Stimulated activated CD8-positive, alpha-beta memory T cell treated with anti-CD3 and anti-CD28 coated beads, Interleukin-2, amount 100 ng/mL, for 48 hours (primary cell): ENCODE data around the gene GNL2.
"Not testable (repeated sequence)": the region's sequence is repeated elsewhere in the genome, so short reads cannot be mapped to it uniquely, and the experiment has no call there.

ENCODE experiments used
- DNase-seq, 2 donors: peaks; one replicate each; pipeline ENCODE4 v3.0.0-alpha.2; 2020; ENCODE audit warnings: low read depth in 2 of 2

GNL2 gene

DNA sequence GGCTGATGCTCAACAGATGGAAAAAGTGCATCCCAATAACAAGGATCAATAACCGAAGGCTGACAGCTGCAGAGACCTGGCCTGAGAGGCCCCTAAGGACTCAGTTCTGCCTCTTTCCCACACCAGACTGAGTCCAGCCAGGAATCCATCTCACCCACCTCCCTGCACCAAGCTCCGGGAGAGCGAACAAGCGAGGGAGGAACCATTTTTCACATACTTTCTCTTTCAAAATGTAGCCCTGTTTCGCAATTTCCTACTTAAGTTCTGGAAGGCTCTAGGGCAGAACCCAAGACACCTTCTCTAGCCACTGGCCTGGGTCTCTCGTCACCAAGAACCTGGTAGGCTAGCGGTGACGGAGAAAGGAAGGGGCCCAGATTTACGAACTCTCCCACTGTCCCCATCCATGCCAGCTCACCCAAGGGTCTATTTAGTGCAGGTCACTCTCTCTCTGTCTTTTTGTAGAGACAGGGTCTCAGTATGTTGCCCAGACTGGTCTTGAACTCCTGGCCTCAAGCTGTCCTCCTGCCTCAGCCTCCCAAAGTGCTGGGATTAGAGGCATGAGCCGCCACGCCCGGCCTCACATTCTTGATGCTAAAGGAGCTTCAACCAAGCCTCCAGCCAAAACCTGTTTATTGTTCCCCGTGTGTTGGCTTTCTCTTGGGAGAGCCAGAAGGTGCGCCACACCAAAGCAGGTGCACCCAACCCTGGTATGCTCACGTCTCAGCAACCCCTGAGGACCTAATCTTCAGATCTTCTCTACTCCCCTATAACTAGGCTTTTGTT is 10.9 kb upstream of the GNL2 start:
- DNase-seq, result no peak

DNA sequence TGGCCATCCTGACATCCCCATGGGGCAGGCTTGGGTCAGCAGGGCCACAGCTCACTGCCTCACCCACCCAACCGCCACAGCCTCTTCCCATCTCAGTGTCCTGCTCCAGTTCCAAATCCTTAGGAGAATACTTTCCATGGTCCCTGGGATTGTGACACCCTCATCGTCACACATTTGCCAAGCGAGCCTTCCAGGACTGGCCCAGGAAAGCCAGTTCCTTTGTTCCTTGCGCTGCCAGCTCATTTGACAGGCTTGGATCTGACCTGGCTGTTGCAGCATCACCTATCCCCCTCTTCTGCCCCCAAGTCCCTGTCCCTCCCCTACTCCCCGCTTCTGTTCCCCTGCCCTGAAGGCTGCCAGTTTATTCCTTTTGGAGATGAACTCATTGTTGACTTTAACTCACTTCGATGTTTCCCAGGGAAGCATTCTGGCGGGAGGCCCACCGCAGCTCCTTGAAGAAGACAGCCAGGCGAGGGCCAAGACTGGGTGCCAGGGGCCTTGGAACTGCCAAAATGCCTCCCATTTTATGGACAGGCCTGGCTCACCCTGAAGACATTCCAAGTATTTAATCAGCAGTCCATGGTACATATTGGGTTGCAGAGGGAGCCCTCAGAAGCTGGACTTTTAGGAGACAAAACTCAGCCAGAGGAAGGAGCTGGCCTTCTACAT is 10.2 kb upstream of the GNL2 start:
- DNase-seq, result no peak

DNA sequence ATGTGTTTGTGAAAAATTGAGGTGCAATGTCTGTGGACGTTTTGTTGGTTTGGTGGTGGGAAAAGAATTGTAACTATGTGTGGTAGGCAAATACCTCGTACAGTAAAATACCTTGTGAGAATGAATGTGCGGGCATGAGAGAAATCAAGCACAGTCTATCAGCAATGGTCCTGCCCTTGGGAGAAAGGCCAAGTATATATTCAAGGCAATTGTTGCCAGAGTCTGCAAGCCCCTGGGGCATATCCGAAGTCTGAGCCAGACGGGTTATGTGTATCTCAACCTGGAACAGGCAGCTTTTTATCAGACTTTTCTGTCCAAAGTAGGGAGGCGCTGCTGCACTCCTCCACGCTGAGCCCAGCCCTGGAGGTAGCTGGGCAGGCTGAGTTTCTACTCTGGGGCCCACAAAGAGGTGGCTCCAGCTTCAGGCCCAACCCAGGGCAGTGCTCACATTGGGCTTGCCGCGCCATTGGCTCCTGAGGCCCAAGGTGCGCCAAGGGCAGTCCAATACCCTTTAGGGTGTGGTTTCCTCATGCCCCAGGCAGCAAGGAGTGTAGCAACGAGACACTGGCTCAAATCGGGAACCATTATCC is 9.4 kb upstream of the GNL2 start:
- DNase-seq, result no peak

DNA sequence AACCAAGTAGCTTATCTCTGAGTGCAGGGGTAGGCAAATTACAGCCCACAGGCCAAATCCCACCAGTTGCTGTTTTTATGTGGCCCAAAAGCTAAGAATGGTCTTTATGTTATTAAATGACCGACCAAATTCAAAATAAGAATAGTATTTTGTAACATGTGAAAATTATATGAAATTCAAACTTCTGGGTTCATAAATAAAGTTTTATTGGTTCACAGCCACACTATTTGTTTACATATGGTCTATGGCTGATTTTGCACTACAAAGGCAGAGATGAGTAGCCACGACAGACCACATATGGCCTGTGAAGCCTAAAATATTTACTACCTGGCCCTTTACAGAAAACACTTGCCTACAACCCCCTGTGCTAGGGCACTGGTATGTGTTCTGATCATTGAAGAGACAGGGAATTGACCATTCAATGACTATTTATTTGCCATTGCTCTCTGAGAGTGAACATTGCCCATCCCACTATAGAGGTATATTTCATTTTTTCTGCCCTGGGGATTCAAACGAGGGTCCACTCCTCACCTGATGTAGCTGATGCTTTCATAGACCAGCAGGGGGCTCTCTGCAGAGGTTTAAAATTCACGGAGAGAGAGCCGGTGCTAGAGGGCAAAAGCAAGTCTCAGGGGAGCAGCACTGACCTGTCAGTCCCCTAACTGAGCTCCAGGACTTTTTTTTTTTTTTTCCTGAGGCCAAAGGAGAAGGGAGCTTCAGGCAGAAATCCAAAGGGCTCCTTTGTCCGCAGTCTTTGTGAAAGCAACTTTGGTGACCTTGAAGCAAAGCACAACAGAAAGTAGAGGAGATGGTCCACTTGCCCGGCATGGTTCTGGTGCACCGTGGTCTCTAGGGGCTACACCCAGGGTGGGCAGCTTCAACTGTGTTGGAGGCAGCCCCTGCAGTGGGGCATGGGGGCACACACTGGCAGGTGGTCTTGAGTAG is 7.3 kb upstream of the GNL2 start:
- DNase-seq, result peak in 1 of 2 donors; percentile 3

DNA sequence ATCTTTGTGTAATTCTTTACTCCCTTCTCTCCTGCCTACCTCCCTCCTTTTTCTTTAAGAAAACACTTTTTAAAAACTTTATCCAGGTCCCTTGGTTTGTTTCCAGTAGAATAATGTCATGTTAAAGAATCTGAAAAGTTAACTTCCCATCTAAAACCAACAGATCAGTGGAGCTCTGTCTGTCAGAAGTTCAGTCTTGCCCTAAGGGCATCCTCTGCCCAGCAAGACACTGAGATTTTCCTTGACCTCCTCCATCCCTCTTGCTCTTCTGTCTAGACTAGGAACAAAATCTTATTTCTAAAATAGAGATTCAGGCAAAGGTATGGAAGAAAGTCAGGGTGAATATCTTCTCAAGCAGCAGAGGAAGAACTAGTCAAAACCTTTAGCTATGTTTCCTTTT is 5.7 kb upstream of the GNL2 start:
- DNase-seq, result no peak

DNA sequence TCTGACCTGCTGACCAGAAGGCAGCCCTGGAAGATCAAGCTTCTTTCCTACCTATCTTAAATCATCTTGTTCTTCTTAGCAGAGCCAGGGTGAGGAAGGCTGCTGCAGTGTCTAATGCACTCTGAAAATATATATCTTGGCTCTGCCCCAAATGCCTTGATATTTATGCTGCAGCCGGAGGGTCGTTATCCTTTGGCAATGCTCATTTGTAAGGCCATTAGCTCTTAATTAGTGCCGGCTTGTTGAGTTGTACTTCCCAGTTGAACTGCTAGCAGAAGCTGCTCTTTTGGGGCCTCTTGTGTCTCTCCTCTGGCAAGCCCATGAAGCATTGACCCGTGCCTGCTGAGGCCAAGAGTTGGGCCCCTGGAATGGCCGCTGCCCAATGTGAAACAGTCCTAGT is 4.2 kb upstream of the GNL2 start:
- no peak for DNase-seq

DNA sequence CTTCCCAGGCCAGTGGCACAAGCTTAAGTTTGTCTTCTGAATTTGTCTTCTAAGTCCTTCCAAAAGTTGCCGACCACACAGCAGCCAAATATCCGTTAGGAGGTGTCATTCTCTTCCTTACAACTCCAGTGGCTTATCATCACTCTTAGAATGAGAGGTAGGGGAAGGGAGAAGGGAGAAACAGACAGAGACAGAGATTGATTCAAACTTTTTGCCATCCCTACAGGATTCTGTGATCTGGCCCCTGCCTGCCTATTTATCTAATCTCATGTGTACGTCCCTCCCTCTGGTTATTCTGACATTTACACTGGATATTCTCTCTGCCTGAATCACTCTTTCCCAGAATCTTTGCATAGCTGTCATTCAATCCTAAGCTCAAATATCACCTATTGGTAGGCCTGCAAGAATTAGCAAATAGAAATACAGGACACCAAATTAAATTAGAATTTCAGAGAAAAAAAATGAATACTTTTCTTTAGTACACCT is 488 bp upstream of the GNL2 start:
- DNase-seq, result no peak

DNA sequence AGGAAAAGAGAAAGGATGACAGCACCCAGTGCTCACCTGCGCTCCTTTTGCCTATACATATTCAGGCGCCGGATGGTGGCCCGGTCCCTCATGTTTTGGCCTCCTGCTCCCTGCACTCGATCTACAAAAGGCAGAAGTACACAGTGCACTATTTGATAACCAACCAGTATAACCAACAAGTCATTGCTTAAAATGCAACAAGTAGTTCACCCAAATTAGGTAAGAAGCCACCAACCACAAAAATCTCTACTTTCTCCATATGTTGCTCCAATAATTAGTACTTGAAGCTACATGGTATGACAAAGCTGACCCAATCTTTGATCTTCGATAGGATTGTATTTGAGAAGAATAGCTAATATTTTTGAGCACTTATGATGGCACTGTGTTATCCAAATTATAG is 2.0 kb downstream of the GNL2 start:
- no peak for DNase-seq

DNA sequence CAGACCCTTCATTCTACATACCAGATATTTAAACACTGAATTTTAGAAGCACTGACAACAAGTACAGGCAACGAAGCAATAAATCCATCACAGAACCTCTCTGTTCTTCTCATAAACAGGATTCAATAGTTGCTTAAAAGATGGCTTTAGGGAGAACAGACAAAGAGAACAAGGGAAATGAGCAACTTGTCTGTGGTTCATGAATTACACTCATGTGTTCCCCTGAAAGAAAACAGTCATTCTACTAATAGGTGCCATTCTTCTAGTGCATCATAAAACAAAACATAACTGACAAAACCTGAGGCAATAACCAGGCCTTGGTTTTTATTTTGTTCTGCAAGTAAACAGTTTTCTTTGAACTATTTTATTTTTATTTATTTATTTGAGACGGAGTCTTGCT is 6.8 kb downstream of the GNL2 start:
- no peak for DNase-seq

DNA sequence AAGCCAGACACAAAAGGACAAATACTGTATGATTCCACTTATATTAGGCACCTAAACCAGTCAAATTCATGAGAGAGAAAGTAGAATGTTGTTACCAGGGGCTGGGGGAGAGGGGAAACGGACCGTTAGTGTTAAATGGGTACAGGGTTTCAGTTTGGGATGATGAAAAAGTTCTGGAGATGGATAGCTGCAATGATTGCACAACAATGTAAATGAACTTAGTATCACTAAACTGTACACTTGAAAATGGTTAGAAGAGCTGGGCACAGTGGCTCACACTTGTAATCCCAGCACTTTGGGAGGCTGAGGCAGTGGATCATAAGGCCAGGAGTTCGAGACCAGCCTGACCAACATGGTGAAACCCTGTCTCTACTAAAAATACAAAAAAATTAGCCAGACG is 11.2 kb downstream of the GNL2 start:
- not testable (repeated sequence) for DNase-seq

DNA sequence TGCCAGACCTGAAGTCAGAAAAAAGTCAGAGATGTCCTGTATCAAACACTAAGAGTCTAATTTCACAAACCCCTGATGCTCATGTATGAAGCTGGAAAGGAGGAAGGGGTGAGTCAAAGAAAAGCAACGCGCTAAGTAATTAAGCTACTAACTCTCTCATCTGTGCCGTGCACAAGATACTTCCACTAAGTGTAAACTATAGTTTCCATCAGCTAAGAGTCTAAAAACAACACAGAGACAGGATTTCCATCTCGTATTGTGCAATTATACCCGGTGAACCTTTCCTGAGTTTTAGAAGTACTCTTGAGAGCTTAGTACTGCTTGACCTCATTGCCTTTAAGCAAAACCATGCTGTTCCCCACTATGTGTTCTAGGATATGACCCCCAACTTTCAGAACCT is 20.0 kb downstream of the GNL2 start:
- no peak for DNase-seq

DNA sequence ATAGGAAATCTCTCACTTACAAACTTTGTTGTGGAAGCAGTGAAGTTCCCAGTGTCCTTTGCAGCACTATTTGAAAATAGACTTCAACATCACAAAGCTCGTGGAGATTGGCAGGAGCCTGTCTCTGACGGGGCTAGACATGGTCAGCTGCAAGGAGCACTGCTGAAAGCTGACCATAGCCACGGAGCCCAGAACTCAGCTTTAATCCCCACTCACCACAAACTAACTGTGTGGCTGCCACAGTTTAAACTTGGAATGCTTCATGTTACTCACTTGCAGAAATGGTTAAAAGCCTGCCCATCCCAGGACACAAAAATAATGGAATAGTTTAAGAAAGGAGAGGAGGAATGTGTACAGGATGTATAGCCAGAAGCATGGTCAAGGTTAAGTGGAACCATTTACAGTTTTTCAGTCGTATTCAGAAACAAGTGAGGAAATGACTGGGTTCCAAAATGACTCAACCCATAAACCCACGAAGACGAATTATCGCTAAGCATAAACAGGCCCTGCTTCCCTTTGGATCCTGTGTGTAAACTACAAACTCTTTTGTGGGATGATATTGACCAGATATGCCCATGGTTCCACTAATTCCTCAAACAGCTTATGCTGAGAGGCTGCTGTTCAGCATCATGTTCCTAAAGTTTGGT is 20.8 kb downstream of the GNL2 start:
- no peak for DNase-seq

DNA sequence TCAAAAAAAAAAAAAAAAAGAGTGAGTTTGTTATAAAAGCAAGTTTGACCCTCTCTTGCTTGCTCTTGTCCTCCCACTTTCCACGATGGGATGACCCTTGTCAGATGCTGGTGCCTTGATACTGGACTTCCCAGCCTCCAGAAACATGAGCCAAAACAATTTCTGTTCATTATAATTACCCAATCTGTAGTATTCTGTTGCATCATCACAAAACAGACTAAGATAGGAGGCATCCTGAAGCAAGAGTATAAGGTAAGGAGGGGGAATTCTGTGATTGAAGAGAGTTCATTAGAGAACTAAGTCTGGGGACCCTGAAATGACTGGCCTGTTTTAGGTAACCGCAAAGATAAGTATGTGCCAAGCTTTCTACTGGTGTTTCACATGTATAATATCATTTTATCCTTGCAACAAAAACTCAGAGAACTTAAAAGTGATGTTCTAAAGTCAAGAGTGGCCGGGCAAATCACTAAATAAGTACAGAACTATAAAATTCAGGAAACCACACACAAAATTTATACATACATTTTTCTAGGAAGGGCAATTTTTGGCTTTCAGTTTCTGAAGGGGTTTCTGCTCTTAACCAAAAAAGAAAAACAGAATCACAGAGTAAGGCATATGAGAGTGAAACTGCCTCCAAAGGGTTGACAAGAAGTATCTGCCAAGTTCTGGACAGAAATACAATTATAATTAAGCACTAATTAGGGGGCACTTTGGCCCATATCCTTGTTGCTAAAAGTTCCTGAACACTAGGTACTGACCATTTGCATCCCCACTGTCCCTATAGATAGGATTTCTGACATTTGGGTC is 25.0 kb downstream of the GNL2 start:
- no peak for DNase-seq

DNA sequence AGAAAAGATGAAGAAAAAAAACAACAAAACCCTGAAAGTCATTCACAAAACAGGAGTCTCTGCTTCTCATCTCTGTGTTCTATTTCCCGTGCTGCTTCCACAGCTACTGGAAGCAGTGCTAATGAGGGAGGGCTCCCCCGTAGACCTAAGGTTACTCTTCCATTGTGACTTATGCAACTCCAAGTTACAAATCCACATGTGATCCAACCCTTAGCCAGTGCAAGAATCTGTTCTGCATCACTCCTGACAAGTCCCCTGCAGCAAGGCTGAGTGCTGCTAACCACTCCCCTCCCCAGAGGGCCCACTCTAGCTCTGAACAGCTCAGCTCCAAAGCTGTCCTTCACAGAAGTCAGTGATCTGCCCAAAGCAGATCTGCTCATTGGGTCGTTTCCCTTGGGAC is 28.7 kb downstream of the GNL2 start:
- no peak for DNase-seq

DNA sequence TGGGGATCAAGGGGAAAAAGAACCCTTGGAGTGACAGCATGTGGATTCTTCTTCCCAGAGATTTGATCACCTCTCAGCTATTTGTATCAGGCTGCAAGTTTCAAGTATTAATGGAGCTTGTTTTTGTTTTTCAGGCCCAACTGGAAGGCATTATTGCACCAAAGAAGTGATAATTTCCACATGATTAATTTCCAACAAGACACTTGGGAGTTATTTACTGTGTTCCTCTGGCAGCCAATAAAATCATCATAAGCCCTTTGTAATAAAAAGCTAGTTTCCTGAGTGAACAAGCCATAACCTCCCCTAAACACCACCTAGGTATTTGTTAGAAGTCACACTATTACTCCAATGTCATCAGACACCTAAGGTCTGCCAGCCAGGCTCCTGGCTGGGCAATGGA is 30.8 kb downstream of the GNL2 start:
- DNase-seq, result no peak

DNA sequence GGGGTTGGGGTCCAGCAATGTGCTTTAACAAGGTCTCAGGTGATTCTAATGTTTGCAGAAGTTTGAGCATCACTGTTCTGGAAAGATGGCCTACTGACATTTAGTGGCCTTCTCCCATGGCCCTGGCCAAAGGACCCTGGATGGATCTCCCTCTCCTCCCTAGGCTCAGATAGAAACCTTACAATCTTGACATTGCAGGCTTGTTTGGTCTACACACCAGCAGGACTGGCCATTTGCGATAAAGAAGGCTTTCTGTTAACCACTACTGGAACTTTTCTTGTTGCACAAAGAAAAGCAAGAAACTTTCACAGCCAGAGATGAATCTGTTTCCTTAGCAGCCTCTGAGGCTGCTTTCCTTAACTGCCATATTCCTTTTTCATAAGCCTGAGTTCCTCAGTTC is 32.8 kb downstream of the GNL2 start:
- no peak for DNase-seq

DNA sequence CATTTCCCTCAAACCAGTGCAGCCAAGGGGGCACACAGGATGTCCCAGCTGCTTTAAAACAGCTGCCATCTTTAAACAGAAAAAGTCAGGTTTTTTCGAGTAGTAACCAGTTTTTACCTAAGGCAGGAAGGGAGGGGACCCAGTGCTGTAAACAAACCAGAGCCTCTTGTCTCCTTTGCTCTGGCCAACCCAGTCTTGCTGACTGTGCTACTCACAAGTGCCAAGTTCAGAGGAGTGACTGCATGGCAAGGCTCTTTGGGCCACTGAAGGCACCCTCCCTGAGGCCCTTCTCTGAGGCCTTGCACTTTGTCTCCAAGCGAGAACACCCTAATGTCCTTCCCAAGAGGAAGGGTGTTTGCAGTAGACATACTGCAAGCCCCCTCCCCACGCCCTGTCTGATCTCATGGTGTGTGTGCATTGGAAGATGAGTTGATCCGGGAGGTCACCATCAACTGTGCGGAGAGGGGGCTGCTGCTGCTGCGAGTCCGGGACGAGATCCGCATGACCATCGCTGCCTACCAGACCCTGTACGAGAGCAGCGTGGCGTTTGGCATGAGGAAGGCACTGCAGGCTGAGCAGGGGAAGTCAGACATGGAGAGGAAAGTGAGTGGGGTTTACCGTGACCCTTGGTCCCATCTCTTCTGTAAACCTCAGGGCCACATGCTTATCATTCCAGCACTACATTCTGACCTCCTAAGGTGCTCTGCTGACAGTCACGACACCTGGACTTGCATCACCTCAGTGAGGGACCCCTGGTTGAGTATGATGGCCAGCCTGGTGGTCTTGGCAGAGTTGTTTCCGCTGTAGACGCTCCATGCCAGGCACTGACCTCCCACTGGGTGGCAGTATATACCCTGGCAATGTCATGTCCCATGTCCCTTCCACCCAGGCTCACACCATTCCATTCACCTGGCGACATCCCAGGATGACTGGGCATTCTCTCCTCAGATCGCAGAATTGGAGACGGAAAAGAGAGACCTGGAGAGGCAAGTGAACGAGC is 34.3 kb downstream of the GNL2 start:
- peak; percentile 4 to 16 for DNase-seq

DNA sequence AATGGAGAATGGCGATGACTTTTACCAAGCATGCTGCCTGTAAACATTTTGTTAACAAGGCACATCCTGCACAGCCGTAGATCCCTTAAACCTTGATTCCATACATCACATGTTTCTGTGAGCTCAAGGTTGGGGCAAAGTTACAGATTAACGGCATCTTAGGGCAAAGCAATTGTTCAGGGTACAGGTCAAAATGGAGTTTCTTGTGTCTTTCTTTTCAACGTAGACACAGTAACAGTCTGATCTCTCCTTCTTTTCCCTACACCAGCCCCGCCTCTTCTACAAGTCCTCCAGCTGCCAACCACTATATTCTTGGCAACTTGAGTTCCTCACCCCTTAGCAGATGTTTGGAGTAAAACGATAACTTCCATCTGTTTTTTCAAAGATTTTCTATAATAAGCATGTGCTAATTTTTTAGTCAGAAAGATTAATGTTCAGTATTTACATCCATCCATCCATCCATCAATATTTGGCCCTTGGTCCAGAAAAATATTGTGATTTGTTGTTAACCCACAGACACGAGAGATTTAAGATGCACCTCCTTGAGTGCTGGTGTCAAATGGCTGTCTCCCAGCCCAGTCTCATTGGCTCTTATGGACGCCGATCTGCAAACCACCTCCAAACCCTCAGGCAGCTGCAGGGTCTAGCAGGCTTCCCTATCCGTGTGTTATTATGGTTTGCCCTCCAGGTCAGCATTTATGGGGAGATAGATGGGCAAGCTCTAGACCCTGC is 35.2 kb downstream of the GNL2 start:
- DNase-seq, result no peak

DNA sequence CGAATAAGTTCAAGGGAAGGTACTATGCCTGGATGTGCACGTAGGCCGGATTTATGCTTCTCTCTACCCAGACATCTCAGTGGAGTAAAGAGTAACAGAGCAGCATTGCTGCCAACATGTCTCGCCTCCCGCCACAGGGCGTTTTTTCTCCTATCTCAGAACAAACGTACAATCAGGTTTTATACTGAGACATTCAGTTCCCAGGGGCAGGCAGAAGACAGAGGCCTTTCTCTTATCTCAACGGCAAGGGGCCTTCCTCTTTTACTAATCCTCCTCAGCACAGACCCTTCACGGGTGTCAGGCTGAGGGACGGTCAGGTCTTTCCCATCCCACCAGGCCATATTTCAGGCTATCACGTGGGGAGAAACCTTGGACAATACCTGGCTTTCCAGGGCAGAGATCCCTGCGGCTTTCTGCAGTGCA is 35.8 kb downstream of the GNL2 start:
- DNase-seq, result not testable (repeated sequence)
